Measurements from ENCODE around the gene BDH2. TPM values are rescaled to one million over a fixed set of nuclear protein-coding genes. Genes with fewer than 3 reads are reported as not detected.

Gene BDH2
- total RNA-seq, result 29.4 and 36.4 TPM in 2 replicates
- polyA plus RNA-seq, result 37.3 and 40.9 TPM in 2 replicates
- polyA plus RNA-seq (2011; cell fraction: cytosol; rRNA removed), result 39.3 and 50.8 TPM in 2 replicates
- 213 and 249 TPM in 2 replicates for polyA plus RNA-seq (2011; cell fraction: nucleus; rRNA removed)
- 56.9 and 58.0 TPM in 2 replicates for polyA plus RNA-seq (2012)
- polyA minus RNA-seq, result 29.6 and 34.4 TPM in 2 replicates
- 3.3 TPM for polyA minus RNA-seq (2011; cell fraction: cytosol; rRNA and poly(A)+ RNA removed)
- 31.7 and 33.3 TPM in 2 replicates for polyA minus RNA-seq (2011; cell fraction: nucleus; rRNA and poly(A)+ RNA removed)
- Bru-seq, nascent RNA, result percentile 72 among the genes with signal in this experiment
- percentile 67 among the genes with signal in this experiment for BruChase-seq, experiment 1, labeled RNA remaining after a 6-hour chase
- percentile 65 among the genes with signal in this experiment for BruChase-seq, experiment 2, labeled RNA remaining after a 2-hour chase
- long read RNA-seq, transcript BDH2-203 (10 exons, 1,742 nt), result minor isoform, 7 of 108 reads
- long read RNA-seq, transcript BDH2-204 (9 exons, 2,046 nt), result minor isoform, 13 of 108 reads
- long read RNA-seq, transcript BDH2-201 (10 exons, 1,126 nt), result major isoform, 73 of 108 reads
- long read RNA-seq, partial matches to known transcripts, result 1 of 108 reads
- long read RNA-seq, other reads (novel, unspliced or antisense), result 14 of 108 reads

- peak within 1 kb of the TSS; percentile 21 to 82 (median 48) for H3K4me3 ChIP-seq (replicated peaks in 1 of 3; ENCODE audit: insufficient read depth in 1 of 3, low read depth in 1 of 3, low read length in 3 of 3)
- BruUV-seq (replicated peaks), result no TSS peak
- CTCF ChIA-PET, result interaction anchor here (0.6 to 3.9 kb wide), 32 partner anchors 8 to 1913 kb away, joined by 3 to 32 read pairs (median 4); partner anchors contain the start of genes PPP3CA and SLC9B2
- POLR2A ChIA-PET, result no interaction called here
- H3K79me2 ChIP-seq (ENCODE audit: control insufficient read depth, insufficient read depth, low read length), result no peaks in the 10 kb centered on the region
- dilution Hi-C loops (cut with MboI; ENCODE audit: extremely low pct_ligation_motif_present, low sequenced_read_pairs) (no loop called here), intact Hi-C loops (cut with micrococcal nuclease) (loop anchor here (1.0 to 10.0 kb wide), 8 partner anchors 81 to 835 kb away; partner anchors contain the start of genes CISD2, SLC9B1 and UBE2D3)
- peak within 1 kb of the TSS; percentile 49 for H3K27ac ChIP-seq (ENCODE audit: insufficient read depth, low read depth, low read length)
- no peaks in the 10 kb centered on the region for H3K9me3 ChIP-seq (replicated peaks; ENCODE audit: control insufficient read depth, insufficient read depth, low read length)
- H3K9ac ChIP-seq (replicated peaks; ENCODE audit: extremely low read depth, insufficient read depth, low read length), result peak within 1 kb of the TSS; percentile 77
- H4K20me1 ChIP-seq (replicated peaks; ENCODE audit: control insufficient read depth, extremely low read depth, insufficient read depth, low read length), result no peaks in the 10 kb centered on the region
- peak within 1 kb of the TSS; percentile 88 for H3K4me2 ChIP-seq (ENCODE audit: insufficient read depth, low read length)
- peak; percentile 89 for FAIRE-seq
- no peaks in the 10 kb centered on the region for H3K9me1 ChIP-seq (replicated peaks; ENCODE audit: control insufficient read depth, extremely low read depth, insufficient read depth, low read length)
- peaks cover 8% of the 10 kb centered on the region for H3K4me1 ChIP-seq (ENCODE audit: control insufficient read depth, extremely low read depth, insufficient read depth, low read length)
- no peaks in the 10 kb centered on the region for H3K36me3 ChIP-seq (ENCODE audit: control insufficient read depth in 2 of 2, extremely low read depth in 1 of 2, insufficient read depth in 2 of 2, low read length in 2 of 2)
- peak within 1 kb of the TSS; percentile 41 for H2AFZ ChIP-seq (ENCODE audit: low read depth, low read length)
- peak; percentile 93 for DNase-seq (ENCODE audit: low read depth, low spot score)
- no peaks in the 10 kb centered on the region for H3K27me3 ChIP-seq (ENCODE audit: control insufficient read depth in 2 of 2, insufficient read depth in 2 of 2, low read length in 2 of 2)
- TF ChIP-seq, protein P1, sequence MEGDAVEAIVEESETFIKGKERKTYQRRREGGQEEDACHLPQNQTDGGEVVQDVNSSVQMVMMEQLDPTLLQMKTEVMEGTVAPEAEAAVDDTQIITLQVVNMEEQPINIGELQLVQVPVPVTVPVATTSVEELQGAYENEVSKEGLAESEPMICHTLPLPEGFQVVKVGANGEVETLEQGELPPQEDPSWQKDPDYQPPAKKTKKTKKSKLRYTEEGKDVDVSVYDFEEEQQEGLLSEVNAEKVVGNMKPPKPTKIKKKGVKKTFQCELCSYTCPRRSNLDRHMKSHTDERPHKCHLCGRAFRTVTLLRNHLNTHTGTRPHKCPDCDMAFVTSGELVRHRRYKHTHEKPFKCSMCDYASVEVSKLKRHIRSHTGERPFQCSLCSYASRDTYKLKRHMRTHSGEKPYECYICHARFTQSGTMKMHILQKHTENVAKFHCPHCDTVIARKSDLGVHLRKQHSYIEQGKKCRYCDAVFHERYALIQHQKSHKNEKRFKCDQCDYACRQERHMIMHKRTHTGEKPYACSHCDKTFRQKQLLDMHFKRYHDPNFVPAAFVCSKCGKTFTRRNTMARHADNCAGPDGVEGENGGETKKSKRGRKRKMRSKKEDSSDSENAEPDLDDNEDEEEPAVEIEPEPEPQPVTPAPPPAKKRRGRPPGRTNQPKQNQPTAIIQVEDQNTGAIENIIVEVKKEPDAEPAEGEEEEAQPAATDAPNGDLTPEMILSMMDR (IDR thresholded peaks at IDR 0.05; ENCODE audit: extremely low read depth in 1 of 2, insufficient read depth in 1 of 2, low read depth in 1 of 2, low read length in 2 of 2), result peak; percentile 53 to 59
- TF ChIP-seq GATA2 (IDR thresholded peaks at IDR 0.05; ENCODE audit: insufficient read depth, insufficient read length, low read depth, low read length), result no peak
Measured at GRCh38 chr4:103099691-103100392, at the start of gene BDH2. Gene BDH2, minus strand, starts transcription at chr4:103099834. Its CDS starts 3,580 bp downstream, at chr4:103096254.
